ENCODE results near the gene KLF9. TPM values are rescaled to one million over a fixed set of nuclear protein-coding genes. Genes with fewer than 3 reads are reported as not detected.
A peak's percentile ranks its signal among the peaks of the same experiment; 100 is the strongest.
"Not testable (repeated sequence)": the region's sequence is repeated elsewhere in the genome, so short reads cannot be mapped to it uniquely, and the experiment has no call there.

KLF9 gene
- total RNA-seq, 1 donor from 2014 or later = 2.6 TPM

GRCh38 chr9:70405808-70406433, 8.5 kb downstream of the KLF9 start:
- H3K27ac ChIP-seq (ENCODE audit: low read depth, low read length) = peak overlapping the region; percentile 79
- H3K4me1 ChIP-seq (ENCODE audit: control insufficient read depth in 3 of 3, insufficient read depth in 3 of 3, low read length in 3 of 3) = peaks cover 62 to 82% (median 78%) of the 10 kb centered on the region in 3 donors
- H3K9ac ChIP-seq (ENCODE audit: low read depth in 1 of 3, low read length in 3 of 3) = peak overlapping the region in 2 of 3 donors; percentile 11 to 24
- H3K36me3 ChIP-seq (ENCODE audit: control insufficient read depth in 3 of 3, insufficient read depth in 3 of 3, low read length in 3 of 3) = peaks cover 0 to 2% (median 0%) of the 10 kb centered on the region in 3 donors
- H3K4me3 ChIP-seq (ENCODE audit: low read length in 3 of 3) = no peak overlapping the region
- H3K9me3 ChIP-seq (ENCODE audit: control insufficient read depth in 3 of 3, low read length in 3 of 3) = no peaks in the 10 kb centered on the region
- no peaks in the 10 kb centered on the region for H3K27me3 ChIP-seq (ENCODE audit: control insufficient read depth in 3 of 3, insufficient read depth in 3 of 3, low read length in 3 of 3)

GRCh38 chr9:70404261-70404660, 10.2 kb downstream of the KLF9 start:
- H3K9ac ChIP-seq (ENCODE audit: low read depth in 1 of 3, low read length in 3 of 3) = peak overlapping the region in 1 of 3 donors; percentile 38
- H3K4me1 ChIP-seq (ENCODE audit: control insufficient read depth in 3 of 3, insufficient read depth in 3 of 3, low read length in 3 of 3) = peaks cover 64 to 82% (median 79%) of the 10 kb centered on the region in 3 donors
- H3K4me3 ChIP-seq (ENCODE audit: low read length in 3 of 3) = peak overlapping the region in 2 of 3 donors; percentile 4 to 15
- no peaks in the 10 kb centered on the region for H3K9me3 ChIP-seq (ENCODE audit: control insufficient read depth in 3 of 3, low read length in 3 of 3)
- peak overlapping the region; percentile 57 for H3K27ac ChIP-seq (ENCODE audit: low read depth, low read length)
- peaks cover 0 to 2% (median 0%) of the 10 kb centered on the region in 3 donors for H3K36me3 ChIP-seq (ENCODE audit: control insufficient read depth in 3 of 3, insufficient read depth in 3 of 3, low read length in 3 of 3)
- no peaks in the 10 kb centered on the region for H3K27me3 ChIP-seq (ENCODE audit: control insufficient read depth in 3 of 3, insufficient read depth in 3 of 3, low read length in 3 of 3)

DNA sequence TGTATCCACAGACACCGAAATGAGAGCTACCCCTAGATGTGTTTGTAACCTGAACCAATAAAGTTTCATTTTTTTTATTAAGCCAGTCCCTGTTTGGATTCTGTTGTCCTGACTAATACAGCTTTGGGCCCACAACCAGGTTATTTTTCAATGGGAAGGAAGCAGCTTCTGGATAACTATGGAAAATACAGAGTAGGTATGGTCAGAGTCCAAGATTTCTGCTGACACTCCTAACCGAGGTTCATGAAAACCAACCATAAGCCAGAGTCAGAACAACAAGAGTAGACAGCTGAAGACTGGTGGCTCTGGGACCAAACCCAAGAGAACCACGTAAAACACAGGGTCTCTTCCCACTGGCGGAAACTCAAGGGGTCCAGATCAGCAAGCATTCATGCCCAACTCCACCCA, 10.8 kb downstream of the KLF9 start:
- Histone ChIP-seq H3K36me3 (ENCODE audit: control insufficient read depth in 3 of 3, insufficient read depth in 3 of 3, low read length in 3 of 3) (peaks cover 0 to 2% (median 0%) of the 10 kb centered on the region in 3 donors), H3K4me1 (ENCODE audit: control insufficient read depth in 3 of 3, insufficient read depth in 3 of 3, low read length in 3 of 3) (peaks cover 65 to 84% (median 81%) of the 10 kb centered on the region in 3 donors), H3K9ac (ENCODE audit: low read depth in 1 of 3, low read length in 3 of 3) (peak overlapping the region in 2 of 3 donors; percentile 18 to 30), H3K4me3 (ENCODE audit: low read length in 3 of 3) (peak overlapping the region; percentile 15 to 36 (median 19)), H3K27ac (ENCODE audit: low read depth, low read length) (peak overlapping the region; percentile 57), H3K27me3 (ENCODE audit: control insufficient read depth in 3 of 3, insufficient read depth in 3 of 3, low read length in 3 of 3) (no peaks in the 10 kb centered on the region), H3K9me3 (ENCODE audit: control insufficient read depth in 3 of 3, low read length in 3 of 3) (no peaks in the 10 kb centered on the region)

DNA sequence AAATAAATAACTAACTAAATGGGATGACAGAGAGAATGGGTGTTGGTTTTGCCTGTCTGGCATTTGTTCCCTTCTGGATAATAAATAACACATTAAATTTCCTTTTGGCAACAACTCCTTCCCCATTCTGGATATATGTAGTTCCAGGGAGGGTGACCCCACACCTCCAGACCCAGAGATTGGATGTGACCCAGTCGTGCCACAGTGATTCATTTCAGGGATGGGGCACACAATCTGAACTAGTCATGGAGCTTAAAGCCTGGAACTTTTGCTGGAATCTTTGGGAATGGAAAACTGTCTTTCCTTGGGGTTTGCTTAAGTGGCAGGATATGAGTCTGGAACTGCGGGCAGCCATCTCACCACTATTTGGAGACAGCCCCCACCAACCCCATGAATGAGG, 11.3 kb downstream of the KLF9 start:
- Histone ChIP-seq H3K9ac (ENCODE audit: low read depth in 1 of 3, low read length in 3 of 3) (peak overlapping the region in 2 of 3 donors; percentile 18 to 30), H3K27ac (ENCODE audit: low read depth, low read length) (peak overlapping the region; percentile 57), H3K27me3 (ENCODE audit: control insufficient read depth in 3 of 3, insufficient read depth in 3 of 3, low read length in 3 of 3) (no peaks in the 10 kb centered on the region), H3K36me3 (ENCODE audit: control insufficient read depth in 3 of 3, insufficient read depth in 3 of 3, low read length in 3 of 3) (peaks cover 0 to 2% (median 0%) of the 10 kb centered on the region in 3 donors), H3K4me3 (ENCODE audit: low read length in 3 of 3) (peak overlapping the region in 2 of 3 donors; percentile 19 to 36), H3K4me1 (ENCODE audit: control insufficient read depth in 3 of 3, insufficient read depth in 3 of 3, low read length in 3 of 3) (peaks cover 63 to 81% (median 81%) of the 10 kb centered on the region in 3 donors), H3K9me3 (ENCODE audit: control insufficient read depth in 3 of 3, low read length in 3 of 3) (no peaks in the 10 kb centered on the region)

GRCh38 chr9:70402213-70402612, 12.2 kb downstream of the KLF9 start:
- H3K27ac ChIP-seq (ENCODE audit: low read depth, low read length) = peak overlapping the region; percentile 57

DNA sequence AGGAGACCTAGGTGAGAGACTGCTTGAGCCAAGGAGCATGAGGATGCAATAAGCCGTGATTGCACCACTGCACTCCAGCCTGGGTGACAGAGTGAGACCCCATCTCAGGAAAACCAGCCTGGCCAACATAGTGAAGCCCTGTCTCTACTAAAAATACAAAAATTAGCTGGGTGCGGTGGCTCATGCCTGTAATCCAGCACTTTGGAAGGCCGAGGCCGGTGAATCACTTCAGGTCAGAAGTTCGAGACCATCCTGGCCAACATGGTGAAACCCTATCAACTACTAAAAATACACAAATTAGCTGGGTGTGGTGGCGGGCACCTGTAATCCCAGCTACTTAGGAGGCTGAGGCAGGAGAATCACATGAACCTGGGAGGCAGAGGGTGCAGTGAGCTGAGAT, 13.2 kb downstream of the KLF9 start:
- not testable (repeated sequence) for H3K27me3 ChIP-seq (ENCODE audit: control insufficient read depth in 3 of 3, insufficient read depth in 3 of 3, low read length in 3 of 3); H3K36me3 ChIP-seq (ENCODE audit: control insufficient read depth in 3 of 3, insufficient read depth in 3 of 3, low read length in 3 of 3); H3K9me3 ChIP-seq (ENCODE audit: control insufficient read depth in 3 of 3, low read length in 3 of 3); H3K9ac ChIP-seq (ENCODE audit: low read depth in 1 of 3, low read length in 3 of 3); H3K4me3 ChIP-seq (ENCODE audit: low read length in 3 of 3); H3K27ac ChIP-seq (ENCODE audit: low read depth, low read length)
- peaks cover 61 to 75% (median 74%) of the 10 kb centered on the region in 3 donors for H3K4me1 ChIP-seq (ENCODE audit: control insufficient read depth in 3 of 3, insufficient read depth in 3 of 3, low read length in 3 of 3)

More at GRCh38 chr9:70402213-70402612, 12.2 kb downstream of the KLF9 start:
- Histone ChIP-seq H3K4me3 (ENCODE audit: low read length in 3 of 3) (peak overlapping the region in 1 of 3 donors; percentile 20), H3K9me3 (ENCODE audit: control insufficient read depth in 3 of 3, low read length in 3 of 3) (no peaks in the 10 kb centered on the region), H3K27me3 (ENCODE audit: control insufficient read depth in 3 of 3, insufficient read depth in 3 of 3, low read length in 3 of 3) (no peaks in the 10 kb centered on the region), H3K9ac (ENCODE audit: low read depth in 1 of 3, low read length in 3 of 3) (no peak overlapping the region), H3K4me1 (ENCODE audit: control insufficient read depth in 3 of 3, insufficient read depth in 3 of 3, low read length in 3 of 3) (peaks cover 61 to 81% (median 80%) of the 10 kb centered on the region in 3 donors), H3K36me3 (ENCODE audit: control insufficient read depth in 3 of 3, insufficient read depth in 3 of 3, low read length in 3 of 3) (no peaks in the 10 kb centered on the region)

- Histone ChIP-seq H3K27me3 (ENCODE audit: control insufficient read depth in 3 of 3, insufficient read depth in 3 of 3, low read length in 3 of 3) (no peaks in the 10 kb centered on the region), H3K4me3 (ENCODE audit: low read length in 3 of 3) (peak overlapping the region in 2 of 3 donors; percentile 2 to 14), H3K9ac (ENCODE audit: low read depth in 1 of 3, low read length in 3 of 3) (peak overlapping the region in 1 of 3 donors; percentile 10), H3K27ac (ENCODE audit: low read depth, low read length) (no peak overlapping the region), H3K9me3 (ENCODE audit: control insufficient read depth in 3 of 3, low read length in 3 of 3) (no peaks in the 10 kb centered on the region), H3K4me1 (ENCODE audit: control insufficient read depth in 3 of 3, insufficient read depth in 3 of 3, low read length in 3 of 3) (peaks cover 65 to 67% (median 65%) of the 10 kb centered on the region in 3 donors), H3K36me3 (ENCODE audit: control insufficient read depth in 3 of 3, insufficient read depth in 3 of 3, low read length in 3 of 3) (no peaks in the 10 kb centered on the region)
Observed at GRCh38 chr9:70400107-70400892, 14.2 kb downstream of the KLF9 start.

DNA sequence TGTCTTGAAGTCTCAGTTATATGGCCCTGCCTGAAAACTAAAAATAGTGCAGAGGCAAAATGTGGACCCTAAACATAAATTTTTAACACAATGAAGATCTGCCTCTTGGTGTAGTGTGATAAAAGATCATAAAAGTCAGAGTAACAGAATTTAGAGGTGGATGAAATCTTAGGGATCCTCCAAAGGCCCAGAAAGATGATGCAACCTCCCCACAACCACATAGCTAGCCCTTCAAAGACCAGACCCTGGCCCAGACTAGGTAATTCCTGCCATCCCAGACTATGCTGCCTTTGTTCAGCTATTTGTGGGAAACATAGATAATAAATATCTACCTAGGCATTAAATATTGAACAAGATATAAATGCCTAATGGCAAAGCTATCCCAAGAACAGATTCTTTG, 15.3 kb downstream of the KLF9 start:
- Histone ChIP-seq H3K27me3 (ENCODE audit: control insufficient read depth in 3 of 3, insufficient read depth in 3 of 3, low read length in 3 of 3) (no peaks in the 10 kb centered on the region), H3K9ac (ENCODE audit: low read depth in 1 of 3, low read length in 3 of 3) (no peak overlapping the region), H3K27ac (ENCODE audit: low read depth, low read length) (no peak overlapping the region), H3K4me1 (ENCODE audit: control insufficient read depth in 3 of 3, insufficient read depth in 3 of 3, low read length in 3 of 3) (peaks cover 59 to 67% (median 62%) of the 10 kb centered on the region in 3 donors), H3K4me3 (ENCODE audit: low read length in 3 of 3) (no peak overlapping the region), H3K9me3 (ENCODE audit: control insufficient read depth in 3 of 3, low read length in 3 of 3) (no peaks in the 10 kb centered on the region), H3K36me3 (ENCODE audit: control insufficient read depth in 3 of 3, insufficient read depth in 3 of 3, low read length in 3 of 3) (no peaks in the 10 kb centered on the region)

- Histone ChIP-seq H3K36me3 (ENCODE audit: control insufficient read depth in 3 of 3, insufficient read depth in 3 of 3, low read length in 3 of 3) (no peaks in the 10 kb centered on the region), H3K27me3 (ENCODE audit: control insufficient read depth in 3 of 3, insufficient read depth in 3 of 3, low read length in 3 of 3) (no peaks in the 10 kb centered on the region), H3K9me3 (ENCODE audit: control insufficient read depth in 3 of 3, low read length in 3 of 3) (no peaks in the 10 kb centered on the region), H3K9ac (ENCODE audit: low read depth in 1 of 3, low read length in 3 of 3) (no peak overlapping the region), H3K4me3 (ENCODE audit: low read length in 3 of 3) (no peak overlapping the region), H3K4me1 (ENCODE audit: control insufficient read depth in 3 of 3, insufficient read depth in 3 of 3, low read length in 3 of 3) (peaks cover 56 to 64% (median 60%) of the 10 kb centered on the region in 3 donors), H3K27ac (ENCODE audit: low read depth, low read length) (no peak overlapping the region)
Observed at GRCh38 chr9:70398145-70398556, 16.3 kb downstream of the KLF9 start.

- no peaks in the 10 kb centered on the region for H3K9me3 ChIP-seq (ENCODE audit: control insufficient read depth in 3 of 3, low read length in 3 of 3)
- peaks cover 69 to 75% (median 73%) of the 10 kb centered on the region in 3 donors for H3K4me1 ChIP-seq (ENCODE audit: control insufficient read depth in 3 of 3, insufficient read depth in 3 of 3, low read length in 3 of 3)
- H3K36me3 ChIP-seq (ENCODE audit: control insufficient read depth in 3 of 3, insufficient read depth in 3 of 3, low read length in 3 of 3) = no peaks in the 10 kb centered on the region
- H3K4me3 ChIP-seq (ENCODE audit: low read length in 3 of 3) = no peak overlapping the region
- no peak overlapping the region for H3K9ac ChIP-seq (ENCODE audit: low read depth in 1 of 3, low read length in 3 of 3)
- H3K27me3 ChIP-seq (ENCODE audit: control insufficient read depth in 3 of 3, insufficient read depth in 3 of 3, low read length in 3 of 3) = no peaks in the 10 kb centered on the region
- H3K27ac ChIP-seq (ENCODE audit: low read depth, low read length) = no peak overlapping the region
Observed at GRCh38 chr9:70395652-70396051, 18.8 kb downstream of the KLF9 start.
